ENCODE data around the gene KHDRBS2.

- TF ChIP-seq CTCF (conservative IDR thresholded peaks at IDR 0.05; ENCODE audit: low read length) (no peak), EZH2phosphoT487 (IDR thresholded peaks at IDR 0.05; ENCODE audit: borderline replicate concordance) (no peak)
Measured at GRCh38 chr6:62323818-62324431, 37.9 kb upstream of the KHDRBS2 start.
